ENCODE data around the gene DECR2. TPM values are rescaled to one million over a fixed set of nuclear protein-coding genes. Genes with fewer than 3 reads are reported as not detected.

The DECR2 gene
- polyA plus RNA-seq, 3 donors from 2014 or later, result 3.6 to 12.9 (median 5.4) TPM

DNA sequence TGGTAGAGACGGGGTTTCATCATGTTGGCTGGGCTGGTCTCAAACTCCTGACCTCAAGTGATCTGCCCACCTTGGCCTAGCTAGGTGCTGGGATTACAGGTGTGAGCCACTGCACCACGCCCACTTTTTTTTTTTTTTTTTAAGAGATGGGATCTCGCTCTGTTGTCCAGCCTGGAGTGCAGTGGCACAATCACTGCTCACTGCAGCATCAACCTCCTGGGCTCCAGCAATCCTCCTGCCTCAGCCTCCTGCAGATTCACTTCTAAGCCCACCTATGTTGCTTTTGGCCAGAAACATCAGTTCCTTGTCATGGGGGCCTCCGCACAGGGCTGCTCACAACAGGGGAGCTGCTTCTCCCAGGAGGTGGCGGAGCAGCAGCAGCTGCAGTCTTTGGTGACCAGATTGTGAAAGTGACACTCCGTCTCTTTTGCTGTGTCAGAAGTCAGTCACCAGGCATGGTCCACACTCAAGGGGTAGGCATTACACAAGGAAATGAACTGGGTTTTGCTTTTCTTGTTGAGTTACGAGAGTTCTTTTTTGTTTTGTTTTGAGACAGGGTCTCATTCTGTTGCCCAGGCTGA lies 9.1 kb upstream of the DECR2 start:
- H3K4me3 Mint-ChIP-seq, result peak overlapping the region; percentile 80 to 88 (median 83)
- peak; percentile 74 to 80 (median 79) for DNase-seq
- peaks cover 17 to 19% (median 18%) of the 10 kb centered on the region in 3 donors for H3K27me3 Mint-ChIP-seq (ENCODE audit: low read depth in 3 of 3)
- H3K9me3 Mint-ChIP-seq, result peaks cover 0 to 6% (median 3%) of the 10 kb centered on the region in 6 donors
- peaks cover 29 to 34% of the 10 kb centered on the region in 2 donors for H3K4me1 Mint-ChIP-seq
- H3K36me3 Mint-ChIP-seq, result peaks cover 0 to 3% (median 0%) of the 10 kb centered on the region in 3 donors
- H3K27ac Mint-ChIP-seq, result peak overlapping the region; percentile 94 to 99 (median 96)

DNA sequence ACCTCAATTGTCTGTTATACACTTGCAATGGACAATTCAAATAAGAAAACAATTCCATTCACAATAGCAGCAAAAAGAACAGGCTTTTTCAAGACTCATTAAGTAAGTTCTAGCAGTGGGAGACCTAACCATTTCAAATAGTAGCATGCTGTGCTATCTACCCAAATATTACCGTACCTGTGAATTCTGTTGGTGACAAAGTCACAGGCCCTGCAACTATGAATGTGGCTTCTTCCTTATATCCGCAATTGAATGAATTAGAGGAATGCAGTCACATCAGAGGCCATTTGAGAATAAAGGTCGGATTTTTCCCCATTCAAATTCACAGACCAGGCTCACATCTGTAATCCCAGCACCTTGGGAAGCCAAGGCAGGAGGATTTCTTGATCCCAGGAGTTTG lies 5.5 kb upstream of the DECR2 start:
- DNase-seq, result no peak
- peaks cover 0 to 3% (median 0%) of the 10 kb centered on the region in 3 donors for H3K36me3 Mint-ChIP-seq
- H3K27ac Mint-ChIP-seq, result peak overlapping the region in 5 of 6 donors; percentile 57 to 86 (median 83)
- peak overlapping the region; percentile 85 to 89 (median 86) for H3K4me3 Mint-ChIP-seq
- peaks cover 0 to 6% (median 0%) of the 10 kb centered on the region in 6 donors for H3K9me3 Mint-ChIP-seq
- peaks cover 22 to 32% (median 28%) of the 10 kb centered on the region in 3 donors for H3K27me3 Mint-ChIP-seq (ENCODE audit: low read depth in 3 of 3)
- H3K4me1 Mint-ChIP-seq, result peaks cover 36 to 41% of the 10 kb centered on the region in 2 donors

DNA sequence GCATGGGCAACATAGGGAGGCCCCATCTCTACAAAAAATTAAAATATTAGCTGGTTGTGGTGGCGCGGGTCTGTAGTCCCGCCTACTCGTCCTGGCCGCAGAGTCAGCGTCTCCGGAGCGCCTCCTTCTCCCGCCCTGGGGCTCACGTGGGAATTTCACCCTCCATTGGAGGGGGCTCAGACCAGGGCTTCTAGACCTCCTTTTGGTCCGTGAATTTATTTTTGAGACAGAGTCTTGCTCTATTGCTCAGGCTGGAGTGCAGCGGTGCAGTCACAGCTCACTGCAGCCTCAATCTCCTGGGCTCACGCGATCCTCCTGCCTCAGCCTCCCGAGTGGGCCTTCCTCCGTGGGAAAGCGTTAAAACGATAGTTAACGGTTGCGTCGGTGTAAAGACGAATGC lies 5.1 kb upstream of the DECR2 start:
- DNase-seq, result no peak
- Mint-ChIP-seq H3K4me1 (peaks cover 35 to 40% of the 10 kb centered on the region in 2 donors), H3K27me3 (ENCODE audit: low read depth in 3 of 3) (peaks cover 21 to 35% (median 30%) of the 10 kb centered on the region in 3 donors), H3K4me3 (peak overlapping the region; percentile 85 to 89 (median 86)), H3K9me3 (peaks cover 0 to 6% (median 0%) of the 10 kb centered on the region in 6 donors), H3K27ac (peak overlapping the region in 5 of 6 donors; percentile 57 to 86 (median 83)), H3K36me3 (peaks cover 0 to 3% (median 0%) of the 10 kb centered on the region in 3 donors)

DNA sequence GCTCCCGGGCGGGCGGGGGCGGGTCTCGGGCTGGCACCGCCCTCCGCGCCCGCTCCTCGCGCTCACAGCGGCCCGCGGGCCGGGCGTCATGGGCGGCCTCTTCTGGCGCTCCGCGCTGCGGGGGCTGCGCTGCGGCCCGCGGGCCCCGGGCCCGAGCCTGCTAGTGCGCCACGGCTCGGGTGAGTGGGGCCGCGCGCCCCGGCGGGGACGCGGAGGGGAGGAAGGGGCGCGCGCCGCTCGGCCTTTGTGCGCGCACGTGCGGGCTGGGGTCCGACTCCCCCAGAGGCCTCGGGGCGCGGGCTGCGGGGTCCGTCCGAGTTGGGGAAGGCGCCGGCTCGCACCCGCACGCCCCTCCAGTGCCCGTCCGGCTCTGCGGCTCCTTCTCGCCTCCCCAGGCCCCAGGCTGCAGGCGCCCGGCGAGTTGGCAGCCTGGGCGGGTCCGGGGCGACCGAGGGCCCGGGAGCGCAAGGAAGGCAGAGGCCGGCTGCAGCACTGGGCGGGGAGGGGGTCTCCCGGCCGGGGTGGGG lies 4.5 kb upstream of the DECR2 start, which contains the start of gene NME4:
Gene NME4, plus strand, starts transcription at position 65 of the 527 bp plus-strand sequence. Its CDS starts 24 bp downstream, at position 89.
- peaks cover 29 to 35% of the 10 kb centered on the region in 2 donors for H3K4me1 Mint-ChIP-seq
- H3K36me3 Mint-ChIP-seq, result no peaks in the 10 kb centered on the region
- H3K9me3 Mint-ChIP-seq, result peaks cover 0 to under 1% (median 0%) of the 10 kb centered on the region in 6 donors
- DNase-seq, result peak in 1 of 3 donors; percentile 35
- peak within 1 kb of the TSS; percentile 85 to 89 (median 86) for H3K4me3 Mint-ChIP-seq
- H3K27me3 Mint-ChIP-seq (ENCODE audit: low read depth in 3 of 3), result peaks cover 15 to 29% (median 28%) of the 10 kb centered on the region in 3 donors
- peak within 1 kb of the TSS in 5 of 6 donors; percentile 57 to 86 (median 83) for H3K27ac Mint-ChIP-seq

DNA sequence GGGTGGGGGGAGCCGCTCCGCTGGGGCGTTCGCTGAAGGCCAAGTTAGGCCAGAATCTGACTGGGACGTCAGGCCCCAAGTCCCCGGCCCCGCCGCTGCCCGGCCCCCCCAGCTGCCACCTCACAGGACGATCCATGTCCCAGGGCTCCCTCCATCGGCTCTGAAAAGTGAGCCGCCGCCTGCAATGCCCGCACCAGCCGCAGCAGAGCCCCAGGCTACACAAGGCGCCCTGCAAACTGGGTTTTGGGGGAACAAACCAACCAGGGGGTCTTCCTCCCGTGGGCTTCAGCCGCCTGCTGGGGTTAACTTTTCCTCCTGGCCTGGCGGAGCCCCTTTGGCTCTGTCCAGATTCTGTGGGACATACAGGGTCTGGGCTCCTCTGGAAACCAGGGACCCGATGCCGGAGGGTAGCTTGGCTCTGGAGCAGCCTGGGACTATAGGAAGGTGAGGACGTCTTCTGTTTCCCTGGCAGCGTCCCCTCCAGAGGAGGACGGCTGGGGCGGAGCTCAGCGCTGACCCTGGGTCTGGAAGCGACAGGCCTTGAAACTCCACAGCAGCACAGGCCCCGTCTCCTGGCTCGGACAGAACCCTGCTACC lies 3.9 kb upstream of the DECR2 start:
- no peaks in the 10 kb centered on the region for H3K9me3 Mint-ChIP-seq
- H3K4me1 Mint-ChIP-seq, result peaks cover 23 to 29% of the 10 kb centered on the region in 2 donors
- DNase-seq, result no peak
- H3K36me3 Mint-ChIP-seq, result no peaks in the 10 kb centered on the region
- H3K4me3 Mint-ChIP-seq, result peak overlapping the region; percentile 60 to 72 (median 68)
- H3K27me3 Mint-ChIP-seq (ENCODE audit: low read depth in 3 of 3), result peaks cover 11 to 24% (median 22%) of the 10 kb centered on the region in 3 donors
- H3K27ac Mint-ChIP-seq, result peak overlapping the region; percentile 7 to 77 (median 34)

DNA sequence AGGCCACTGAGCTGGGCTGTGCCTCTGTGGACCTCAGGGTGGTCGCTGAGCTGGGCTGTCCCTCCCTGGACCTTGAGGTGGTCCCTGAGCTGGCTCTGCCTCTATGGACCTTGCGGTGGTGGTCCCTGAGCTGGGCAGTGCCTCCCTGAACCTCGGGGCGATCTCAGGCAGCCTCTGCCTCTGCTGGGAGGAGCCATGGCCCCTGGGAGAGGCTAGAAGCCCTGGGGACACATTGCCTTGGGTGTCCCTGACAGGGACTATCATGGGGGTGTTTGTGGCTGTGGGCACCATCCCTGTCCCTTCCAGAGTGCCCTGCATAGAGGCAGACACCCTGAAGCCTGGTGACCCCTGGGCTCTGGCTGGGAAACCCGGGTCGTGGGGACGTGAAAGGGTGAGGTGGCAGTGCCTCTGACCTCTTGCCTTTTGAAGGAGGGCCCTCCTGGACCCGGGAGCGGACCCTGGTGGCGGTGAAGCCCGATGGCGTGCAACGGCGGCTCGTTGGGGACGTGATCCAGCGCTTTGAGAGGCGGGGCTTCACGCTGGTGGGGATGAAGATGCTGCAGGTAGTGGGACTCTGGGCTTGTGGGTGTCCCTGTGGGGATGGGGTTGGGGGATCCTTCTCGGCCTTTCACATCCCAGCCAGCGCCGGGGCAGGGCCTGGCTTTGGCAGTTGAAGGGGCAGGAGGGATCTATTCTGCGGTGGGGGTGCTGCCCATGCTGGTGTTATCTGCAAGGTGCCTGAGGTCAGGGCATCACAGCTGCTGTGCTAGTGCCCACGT lies 2.9 kb upstream of the DECR2 start:
- Mint-ChIP-seq H3K36me3 (no peaks in the 10 kb centered on the region), H3K27ac (peak overlapping the region in 4 of 6 donors; percentile 20 to 77 (median 62)), H3K27me3 (ENCODE audit: low read depth in 3 of 3) (peaks cover 11 to 24% (median 21%) of the 10 kb centered on the region in 3 donors), H3K9me3 (no peaks in the 10 kb centered on the region), H3K4me1 (peaks cover 20 to 26% of the 10 kb centered on the region in 2 donors), H3K4me3 (peak overlapping the region; percentile 60 to 72 (median 68))
- no peak for DNase-seq

DNA sequence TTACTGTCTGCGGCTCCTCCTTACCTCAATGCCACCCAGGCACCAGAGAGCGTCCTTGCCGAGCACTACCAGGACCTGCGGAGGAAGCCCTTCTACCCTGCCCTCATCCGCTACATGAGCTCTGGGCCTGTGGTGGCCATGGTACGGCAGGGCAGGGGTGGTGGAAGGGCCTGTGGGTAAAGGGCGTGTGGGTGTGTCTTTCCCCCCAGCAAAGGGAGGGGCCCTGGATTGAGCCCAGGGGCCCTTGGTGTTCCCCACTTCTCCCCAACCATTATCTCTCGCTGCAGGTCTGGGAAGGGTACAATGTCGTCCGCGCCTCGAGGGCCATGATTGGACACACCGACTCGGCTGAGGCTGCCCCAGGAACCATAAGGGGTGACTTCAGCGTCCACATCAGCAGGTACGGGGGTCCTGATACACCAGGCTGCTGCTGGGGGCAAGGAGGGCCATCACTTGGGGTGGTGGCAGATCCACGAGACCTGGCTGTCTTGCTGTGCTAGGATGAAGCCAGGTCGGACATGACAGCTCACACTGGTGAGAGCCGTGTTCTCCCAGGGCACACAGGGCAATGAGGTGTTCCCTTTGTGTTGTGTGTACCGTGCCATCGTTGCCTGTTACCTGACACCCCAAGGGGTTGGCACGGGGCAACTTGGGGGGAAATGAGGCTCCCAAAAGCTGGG lies 2.2 kb upstream of the DECR2 start:
- Mint-ChIP-seq H3K36me3 (no peaks in the 10 kb centered on the region), H3K9me3 (no peaks in the 10 kb centered on the region), H3K4me3 (peak overlapping the region; percentile 35 to 88 (median 61)), H3K27ac (peak overlapping the region in 3 of 6 donors; percentile 7 to 56 (median 20)), H3K27me3 (ENCODE audit: low read depth in 3 of 3) (peaks cover 11 to 24% (median 21%) of the 10 kb centered on the region in 3 donors), H3K4me1 (peaks cover 20 to 26% of the 10 kb centered on the region in 2 donors)
- no peak for DNase-seq

DNA sequence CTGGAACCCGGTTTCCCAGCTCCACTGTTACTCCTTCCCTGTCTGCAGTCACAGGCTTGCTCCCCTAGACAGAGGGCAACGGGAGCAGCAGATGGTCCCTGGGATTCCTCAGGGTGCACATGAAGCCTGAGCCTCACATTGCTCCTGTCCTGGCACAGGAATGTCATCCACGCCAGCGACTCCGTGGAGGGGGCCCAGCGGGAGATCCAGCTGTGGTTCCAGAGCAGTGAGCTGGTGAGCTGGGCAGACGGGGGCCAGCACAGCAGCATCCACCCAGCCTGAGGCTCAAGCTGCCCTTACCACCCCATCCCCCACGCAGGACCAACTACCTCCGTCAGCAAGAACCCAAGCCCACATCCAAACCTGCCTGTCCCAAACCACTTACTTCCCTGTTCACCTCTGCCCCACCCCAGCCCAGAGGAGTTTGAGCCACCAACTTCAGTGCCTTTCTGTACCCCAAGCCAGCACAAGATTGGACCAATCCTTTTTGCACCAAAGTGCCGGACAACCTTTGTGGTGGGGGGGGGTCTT lies 1.6 kb upstream of the DECR2 start:
- no peak for DNase-seq
- H3K27ac Mint-ChIP-seq, result peak overlapping the region; percentile 77 to 92 (median 88)
- H3K36me3 Mint-ChIP-seq, result no peaks in the 10 kb centered on the region
- H3K4me1 Mint-ChIP-seq, result peaks cover 20 to 26% of the 10 kb centered on the region in 2 donors
- no peaks in the 10 kb centered on the region for H3K9me3 Mint-ChIP-seq
- H3K27me3 Mint-ChIP-seq (ENCODE audit: low read depth in 3 of 3), result peaks cover 10 to 24% (median 21%) of the 10 kb centered on the region in 3 donors
- H3K4me3 Mint-ChIP-seq, result peak overlapping the region; percentile 84 to 89 (median 87)

DNA sequence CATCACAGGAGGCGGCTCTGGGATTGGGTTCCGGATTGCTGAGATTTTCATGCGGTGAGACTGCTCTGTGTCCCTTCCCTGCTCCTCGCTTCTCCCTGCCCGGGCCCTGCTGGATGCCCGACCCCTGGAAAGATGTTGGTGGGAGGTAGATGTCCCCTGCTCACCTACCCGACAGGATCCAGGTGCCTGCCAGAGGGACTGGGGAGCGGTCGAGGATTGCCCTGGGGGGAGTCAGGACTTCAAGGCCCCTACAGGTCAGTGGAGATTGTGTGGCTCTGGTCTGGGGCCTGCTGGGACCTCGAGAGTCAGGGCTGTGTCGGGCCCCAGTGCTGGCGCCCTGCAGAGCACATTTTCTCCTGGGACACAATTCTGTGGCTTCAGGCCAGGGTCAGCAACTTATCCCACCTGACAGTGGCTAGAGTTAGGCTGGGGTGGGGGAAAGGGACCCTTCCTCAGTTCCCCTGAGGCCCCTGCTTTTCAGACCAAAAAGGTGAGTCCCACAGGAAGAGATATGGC lies 3.3 kb downstream of the DECR2 start:
- Mint-ChIP-seq H3K4me3 (no peak overlapping the region), H3K27ac (no peak overlapping the region)

DNA sequence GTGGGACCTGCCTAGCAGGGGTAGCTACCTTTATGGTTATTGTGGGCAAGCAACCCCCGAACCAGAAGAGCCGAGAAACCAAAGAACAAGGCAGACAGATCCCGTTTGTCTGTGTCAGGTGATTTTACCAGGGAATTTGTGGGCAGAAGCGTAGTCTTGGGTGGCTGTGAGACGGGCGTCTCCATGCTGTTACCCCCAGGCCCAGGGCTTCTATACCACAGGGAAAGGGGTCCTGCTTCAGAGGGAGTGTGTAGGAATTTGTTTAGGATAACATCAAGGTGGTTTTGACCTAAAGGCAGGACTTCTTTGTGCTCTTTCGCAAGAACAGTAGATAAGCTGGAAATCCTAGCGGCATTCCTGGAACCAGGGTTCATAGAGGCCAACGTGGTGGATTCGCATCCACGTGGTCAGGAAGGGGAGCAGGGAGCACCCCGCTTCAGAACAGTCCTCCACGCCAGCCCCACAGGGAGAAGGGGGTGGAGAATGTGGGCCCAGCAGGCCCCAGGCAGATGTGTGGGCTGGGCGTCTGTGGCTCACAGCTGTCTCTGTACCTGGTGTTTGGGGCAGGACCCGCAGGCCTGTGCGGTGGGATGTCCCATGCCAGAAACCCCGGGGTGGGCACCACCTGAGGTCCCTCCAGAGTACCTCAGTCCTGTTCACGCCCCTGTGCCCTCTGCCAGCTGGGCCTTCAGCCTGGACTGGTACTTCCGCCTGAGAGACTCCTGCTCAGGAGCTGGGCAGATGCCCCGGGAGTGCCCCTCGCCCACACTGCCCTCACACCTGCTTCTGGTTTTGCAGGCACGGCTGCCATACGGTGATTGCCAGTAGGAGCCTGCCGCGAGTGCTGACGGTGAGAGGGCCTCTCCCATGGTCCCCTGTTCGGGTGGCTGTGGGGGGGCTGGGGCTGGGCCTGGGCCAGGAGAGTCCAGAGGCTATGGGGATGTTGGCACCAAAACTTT lies 4.1 kb downstream of the DECR2 start:
- no peak overlapping the region for H3K4me3 Mint-ChIP-seq
- peak overlapping the region in 1 of 6 donors; percentile 7 for H3K27ac Mint-ChIP-seq
- no peaks in the 10 kb centered on the region for H3K9me3 Mint-ChIP-seq
- no peaks in the 10 kb centered on the region for H3K36me3 Mint-ChIP-seq
- H3K4me1 Mint-ChIP-seq, result peaks cover 0 to 3% of the 10 kb centered on the region in 2 donors
- no peak for DNase-seq
- peaks cover 1 to 8% (median 7%) of the 10 kb centered on the region in 3 donors for H3K27me3 Mint-ChIP-seq (ENCODE audit: low read depth in 3 of 3)

More for the DNA sequence above, 3.3 kb downstream of the DECR2 start:
- Mint-ChIP-seq H3K27me3 (ENCODE audit: low read depth in 3 of 3) (peaks cover 1 to 12% (median 11%) of the 10 kb centered on the region in 3 donors), H3K4me1 (peaks cover 7 to 10% of the 10 kb centered on the region in 2 donors), H3K36me3 (no peaks in the 10 kb centered on the region), H3K9me3 (no peaks in the 10 kb centered on the region)
- no peak for DNase-seq

DNA sequence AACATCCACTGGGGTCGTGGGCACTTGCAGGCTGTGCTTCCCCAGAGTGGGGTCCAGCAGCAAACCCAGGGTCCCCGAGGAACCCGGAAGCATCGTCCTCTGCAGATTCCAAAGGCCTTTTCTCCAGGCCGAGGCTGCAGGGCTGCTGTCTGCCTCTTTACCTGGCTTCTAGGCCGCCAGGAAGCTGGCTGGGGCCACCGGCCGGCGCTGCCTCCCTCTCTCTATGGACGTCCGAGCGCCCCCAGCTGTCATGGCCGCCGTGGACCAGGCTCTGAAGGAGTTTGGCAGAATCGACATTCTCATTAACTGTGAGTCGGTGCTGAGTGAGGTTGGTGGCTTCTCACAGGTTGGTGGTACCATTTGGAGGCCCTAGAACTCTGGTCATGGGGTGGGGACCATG lies 5.6 kb downstream of the DECR2 start:
- Mint-ChIP-seq H3K36me3 (no peaks in the 10 kb centered on the region), H3K27me3 (ENCODE audit: low read depth in 3 of 3) (peaks cover 0 to under 1% (median 0%) of the 10 kb centered on the region in 3 donors), H3K4me1 (peaks cover 0 to 1% of the 10 kb centered on the region in 2 donors), H3K4me3 (no peak overlapping the region), H3K9me3 (no peaks in the 10 kb centered on the region), H3K27ac (no peak overlapping the region)
- DNase-seq, result no peak
